SIG-M5 (cell line): ENCODE data around the gene SGCB.

Experiments
- DNase-seq: peaks from one replicate; lab custom pipeline; 2025; lab: John Stamatoyannopoulos, UW

The SGCB gene

DNA sequence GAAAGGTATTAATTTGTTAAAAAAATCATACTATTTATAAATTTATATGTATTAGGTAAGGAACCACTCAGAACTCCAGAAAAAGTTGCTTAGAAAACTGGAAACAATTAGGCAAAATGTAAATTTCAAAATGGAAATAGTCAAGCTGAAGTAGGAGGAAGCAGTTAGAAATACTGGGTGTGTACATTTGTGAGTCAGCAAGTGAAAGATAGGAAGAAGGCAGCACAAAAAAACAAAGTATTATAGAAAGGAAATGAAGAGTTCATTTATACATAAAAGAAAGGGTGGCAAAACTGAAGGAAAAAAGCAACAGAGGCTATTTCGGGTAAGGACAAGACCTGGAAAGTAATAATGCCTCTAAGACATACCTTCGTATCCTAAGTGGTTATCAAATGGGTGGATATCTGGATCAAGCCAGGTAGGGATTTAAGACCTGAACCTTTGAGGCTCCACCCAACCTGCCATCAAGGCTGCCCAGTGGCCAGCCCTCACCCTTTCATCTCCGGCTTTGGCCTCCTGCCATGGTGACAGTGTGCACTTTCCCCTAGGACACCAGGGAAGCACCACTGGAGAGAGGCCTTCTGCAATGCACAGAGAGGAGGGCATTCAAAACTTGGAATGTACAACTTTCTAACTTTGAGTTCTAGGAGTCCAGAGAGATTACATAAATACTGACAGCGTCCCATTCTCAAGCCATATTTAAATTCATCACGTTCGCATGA, 18.0 kb downstream of the SGCB start, which contains the start of gene LRRC66:
TSS of gene LRRC66 (minus strand) at position 428 of the 722 bp plus-strand sequence. CDS start 2,750 bp downstream, outside the sequence.
- no peak for DNase-seq

DNA sequence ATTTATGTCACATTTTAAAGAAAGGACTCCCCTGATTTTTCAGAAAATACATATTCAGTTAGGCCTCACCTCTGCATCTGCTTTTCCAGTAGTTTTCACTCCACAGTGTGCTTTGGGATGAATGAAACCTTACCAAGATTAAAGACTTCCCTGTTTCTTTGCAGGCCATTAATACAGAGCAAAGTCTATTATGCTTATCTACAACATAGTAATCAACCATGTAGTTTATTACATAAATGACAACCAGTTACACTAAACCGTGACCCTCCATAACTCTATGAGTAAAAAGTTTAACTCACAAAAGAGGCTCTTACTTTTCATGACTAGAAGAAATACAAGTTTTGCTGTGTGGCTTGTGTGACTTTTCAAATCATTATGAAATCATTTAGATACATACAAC, 20.3 kb downstream of the SGCB start:
- DNase-seq = no peak

DNA sequence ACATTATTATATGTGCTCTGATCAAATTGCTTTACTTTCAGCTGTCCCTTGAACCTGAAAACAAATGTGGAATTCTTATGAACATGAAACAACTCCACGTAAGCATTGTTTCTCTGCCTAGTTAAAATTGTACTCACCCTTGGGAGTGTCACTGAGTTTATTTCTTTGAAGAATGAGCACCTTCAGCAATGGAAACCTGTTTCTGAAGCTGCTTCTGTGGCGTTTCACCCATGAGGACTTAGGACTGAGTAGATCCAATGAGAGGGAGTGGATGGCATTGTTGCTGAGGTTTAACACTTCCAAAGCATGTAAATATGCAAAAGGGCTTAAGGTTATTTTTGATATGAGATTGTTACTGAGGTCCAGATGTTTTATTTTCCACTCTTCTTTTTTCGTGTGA, 21.1 kb downstream of the SGCB start:
- no peak for DNase-seq

DNA sequence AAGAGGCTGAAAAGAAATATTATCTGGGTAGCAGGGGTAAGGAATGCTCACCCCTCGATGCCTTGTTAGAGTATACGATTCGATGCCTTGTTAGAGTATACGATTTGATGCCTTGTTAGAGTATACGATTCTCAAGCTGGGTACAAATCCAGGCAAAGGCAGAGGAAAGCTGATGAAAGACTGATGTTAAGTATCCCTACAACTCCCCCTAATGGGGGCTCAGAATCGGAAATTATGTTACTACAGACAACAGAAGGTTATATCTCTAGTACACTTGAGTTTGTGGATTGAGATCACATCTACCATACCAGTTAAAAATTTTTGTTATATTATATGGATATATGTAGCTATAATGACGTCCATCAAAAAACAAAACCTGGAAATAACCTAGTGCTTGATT, 22.7 kb downstream of the SGCB start:
- DNase-seq = no peak

DNA sequence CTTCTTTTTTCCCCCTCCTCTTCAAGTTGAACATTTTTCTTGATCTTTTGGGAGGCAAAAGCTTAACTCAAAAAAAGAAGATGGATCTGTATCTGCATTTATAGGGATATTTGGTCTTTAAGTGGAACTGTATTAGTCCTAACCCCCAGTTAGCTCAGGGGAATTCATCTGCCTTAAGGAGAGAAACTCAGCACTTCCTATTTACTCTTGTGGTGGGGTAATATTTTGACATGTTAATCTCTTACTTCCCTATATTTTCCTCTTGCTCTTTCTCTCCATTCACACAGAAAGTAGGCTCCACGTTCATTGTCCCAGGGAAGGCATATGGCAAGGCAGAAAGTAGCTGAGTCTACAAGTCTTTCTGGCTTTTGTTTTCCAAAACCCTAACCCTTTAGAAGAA, 23.2 kb downstream of the SGCB start:
- DNase-seq = no peak

DNA sequence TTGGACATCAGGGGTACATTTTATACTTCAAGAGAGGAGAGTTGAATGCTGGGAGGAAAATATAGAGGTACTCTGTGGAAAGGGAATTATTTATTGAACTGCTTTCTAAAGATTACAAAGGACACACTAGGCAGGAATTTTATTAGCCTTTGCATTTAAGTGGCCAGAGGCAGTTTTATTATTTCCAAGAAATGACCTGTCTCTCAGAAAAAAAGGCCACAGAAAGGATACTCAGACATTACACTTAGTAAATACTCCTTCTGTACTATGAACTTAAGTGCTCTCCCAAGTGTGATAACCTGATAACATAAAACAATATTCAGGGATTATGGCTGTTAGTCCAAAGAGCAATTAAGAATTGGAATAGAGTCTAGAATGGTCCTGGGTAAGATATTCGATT, 25.4 kb downstream of the SGCB start:
- no peak for DNase-seq

DNA sequence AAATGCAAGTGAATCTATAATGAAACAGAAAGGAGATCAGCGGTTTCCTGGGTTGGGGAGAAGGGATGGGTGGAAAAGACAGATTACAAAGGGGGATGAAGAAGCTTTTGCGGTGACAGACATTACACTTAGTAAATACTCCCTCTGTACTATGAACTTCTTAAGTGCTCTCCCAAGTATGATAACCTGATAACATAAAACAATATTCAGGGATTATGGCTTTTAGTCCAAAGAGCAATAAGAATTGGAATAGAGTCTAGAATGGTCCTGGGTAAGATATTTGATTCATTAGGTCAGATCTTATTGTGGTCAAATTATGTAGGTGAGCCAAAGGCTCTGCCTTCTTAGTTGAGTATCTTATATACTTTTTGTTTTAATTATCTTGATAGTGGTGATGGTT, 27.1 kb downstream of the SGCB start:
- no peak for DNase-seq

DNA sequence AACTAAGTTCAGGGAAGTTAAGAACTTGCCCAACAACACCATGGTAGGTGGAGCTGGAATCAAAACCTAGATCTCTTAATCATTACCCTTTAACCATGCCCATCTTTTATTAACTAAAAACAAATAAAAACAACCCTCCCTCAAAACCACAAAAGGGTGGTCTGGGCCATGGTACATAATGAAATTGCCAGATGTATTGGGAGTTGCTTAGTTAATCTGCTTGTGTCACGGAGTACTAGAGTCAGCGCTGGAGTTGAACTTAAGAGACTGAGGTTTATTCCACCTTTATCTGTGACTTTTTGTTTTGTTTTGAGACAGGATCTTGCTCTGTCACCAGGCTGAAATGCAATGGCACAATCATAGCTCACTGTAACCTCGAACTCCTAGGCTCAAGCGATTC, 31.2 kb downstream of the SGCB start:
- no peak for DNase-seq

DNA sequence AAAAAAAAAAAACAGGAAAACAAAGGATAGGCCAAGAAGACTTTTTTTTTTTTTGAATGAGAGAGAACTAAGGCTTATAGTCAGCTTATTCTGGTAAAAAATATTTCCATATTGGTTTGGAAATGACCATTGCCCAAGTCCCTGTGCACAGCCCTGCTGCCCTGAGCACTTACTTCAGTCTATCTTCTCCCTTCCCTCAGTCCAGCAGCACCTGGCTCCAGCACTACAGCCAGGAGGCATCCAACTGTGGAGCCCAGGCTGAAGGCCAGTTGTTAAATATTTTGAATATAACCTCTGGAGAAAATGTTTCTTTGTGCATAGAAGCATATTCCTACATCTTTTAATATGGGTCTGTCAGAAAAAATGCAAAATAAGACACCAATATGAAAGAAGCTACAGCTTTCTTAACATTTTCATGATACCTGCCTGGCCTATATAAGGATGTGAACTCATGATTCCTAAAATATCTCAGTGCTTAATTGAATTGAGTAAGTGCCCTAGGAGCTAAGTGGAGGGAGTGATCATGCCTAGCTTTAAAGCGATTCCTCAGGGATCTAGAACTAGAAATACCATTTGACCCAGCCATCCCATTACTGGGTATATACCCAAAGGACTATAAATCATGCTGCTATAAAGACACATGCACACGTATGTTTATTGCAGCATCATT, 32.4 kb downstream of the SGCB start:
- no peak for DNase-seq

DNA sequence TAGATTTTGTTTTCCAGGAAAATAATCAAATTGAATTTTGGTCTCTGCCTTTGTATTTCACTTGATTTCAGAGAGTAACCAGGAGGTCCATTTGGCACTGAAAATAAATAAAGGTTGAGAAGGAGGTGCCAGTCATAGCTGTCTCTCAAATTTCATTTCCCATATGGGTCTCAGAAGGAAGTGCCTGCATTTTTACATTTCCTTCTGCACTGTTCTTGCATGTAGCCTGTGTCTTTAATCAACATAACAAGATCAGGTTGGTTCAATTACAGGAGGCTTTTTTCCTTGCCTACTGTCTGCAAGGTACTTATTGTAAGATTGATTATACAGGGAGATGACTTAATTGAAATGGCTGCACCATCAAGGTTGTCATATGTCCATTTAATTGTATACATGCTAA, 33.7 kb downstream of the SGCB start:
- no peak for DNase-seq

DNA sequence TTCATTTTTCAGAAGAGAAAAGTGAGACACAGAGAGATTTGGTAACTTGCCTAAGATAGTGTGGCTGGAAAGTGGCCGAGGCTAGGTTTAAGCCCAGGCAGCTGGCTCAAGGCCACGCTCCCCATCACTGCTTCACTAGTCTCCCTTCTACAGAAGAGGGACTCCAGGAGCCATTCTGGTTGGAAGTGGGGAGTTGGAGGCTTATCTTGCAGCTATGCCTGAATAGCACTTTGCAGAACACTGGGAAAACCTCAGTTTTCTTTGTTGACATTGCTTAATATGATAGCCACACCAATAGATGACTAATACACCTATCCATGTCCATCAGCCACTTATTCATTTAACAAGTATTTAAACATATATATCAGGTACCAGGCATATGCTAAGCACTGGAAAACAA, 36.5 kb downstream of the SGCB start:
- no peak for DNase-seq

DNA sequence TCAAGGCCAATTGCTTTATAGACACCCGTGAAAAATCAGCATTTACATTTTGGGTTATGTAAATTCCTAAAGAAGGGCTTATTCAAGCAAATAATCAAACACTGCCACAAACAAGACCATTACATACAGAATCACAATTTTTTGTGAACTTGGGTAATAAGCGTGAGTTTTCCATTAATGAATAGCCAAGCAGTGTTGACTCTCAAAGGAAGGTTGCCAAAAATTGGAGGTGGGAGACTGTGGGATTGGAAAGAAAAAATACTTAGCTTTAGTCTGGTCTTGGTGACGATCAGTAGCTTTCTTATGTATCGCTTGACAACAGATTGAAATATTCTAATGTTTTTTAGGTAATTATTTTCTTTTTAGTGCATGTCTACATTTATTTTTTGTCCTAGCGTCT, 38.8 kb downstream of the SGCB start:
- DNase-seq = no peak

DNA sequence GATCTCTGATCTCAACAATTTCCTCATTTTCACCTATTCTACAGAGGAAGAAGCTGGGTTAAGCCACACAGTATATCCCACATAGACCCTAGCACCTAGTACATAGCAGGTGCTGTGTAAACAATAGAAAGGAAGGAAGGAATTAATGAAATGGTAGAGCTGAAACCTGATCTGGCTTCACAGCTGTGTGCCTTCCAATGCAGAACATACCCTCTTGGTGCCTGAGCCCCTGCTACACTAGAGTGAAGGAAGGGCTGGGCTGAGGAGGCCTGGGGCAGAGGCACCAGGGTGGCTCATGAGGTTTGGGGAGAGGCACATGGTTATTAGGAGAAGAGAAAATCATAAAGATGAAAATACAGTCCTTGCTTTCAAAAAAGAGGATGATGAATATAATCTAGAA, 39.3 kb downstream of the SGCB start:
- DNase-seq = no peak

DNA sequence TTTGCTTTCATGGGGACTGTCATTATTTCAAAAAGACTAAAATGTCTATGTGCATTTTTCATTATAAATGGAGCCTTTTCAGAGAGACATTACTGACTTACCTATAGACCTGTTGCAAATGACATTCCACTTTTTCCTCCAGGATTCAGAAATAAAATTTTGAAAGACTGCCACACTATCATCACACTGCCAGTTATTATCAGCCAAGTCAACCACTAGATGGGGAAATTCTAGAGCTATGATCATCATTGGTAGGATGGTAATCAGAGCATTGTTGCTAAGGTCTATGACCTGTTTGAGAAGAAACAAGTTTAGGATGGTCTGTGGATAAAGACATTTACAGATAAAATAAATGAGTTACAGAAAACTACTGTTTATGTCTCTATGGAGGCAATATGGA, 40.5 kb downstream of the SGCB start:
- no peak for DNase-seq

DNA sequence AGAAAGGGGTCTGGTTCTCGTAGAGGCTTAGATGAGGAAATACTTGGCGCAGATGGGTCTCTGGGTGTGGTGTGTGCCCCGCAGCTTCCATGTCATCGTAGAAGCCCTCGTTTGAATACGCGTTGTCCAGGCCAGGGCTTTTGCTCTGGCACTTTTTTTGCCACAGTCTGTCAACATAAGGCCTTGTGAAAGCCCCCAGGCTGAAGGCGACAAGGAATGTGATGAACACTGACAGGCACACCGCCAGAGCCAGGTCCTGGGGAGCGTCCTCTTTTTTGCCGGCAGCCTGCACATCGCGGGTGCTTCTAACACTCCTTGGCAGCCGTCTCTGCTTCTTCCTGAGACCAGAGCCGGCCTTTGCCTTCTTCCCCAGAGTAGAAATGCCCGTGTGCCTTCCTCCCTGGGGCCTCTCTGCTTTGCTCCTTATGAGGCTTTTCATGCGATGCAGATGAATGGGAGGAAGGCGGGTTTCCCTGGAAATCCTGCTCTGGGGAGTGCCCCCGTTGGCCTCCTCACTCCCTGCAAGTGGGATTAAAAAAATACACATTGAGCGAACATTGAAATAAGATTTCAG, 42.4 kb downstream of the SGCB start:
- DNase-seq = no peak
